H9 (cell line): ENCODE measurements around the gene GCK. TPM values are rescaled to one million over a fixed set of nuclear protein-coding genes. Genes with fewer than 3 reads are reported as not detected.

Source experiments
- DNase-seq: peaks from one replicate; pipeline ENCODE4 v3.0.0-alpha.2; 2017
- H2AFZ ChIP-seq: one replicate; pipeline ENCODE4 v1.6.1; 2013; ENCODE audit warnings: mild to moderate bottlenecking, low read length, control low read depth, moderate library complexity
- H2AK5ac ChIP-seq: 2 replicates; pipeline ENCODE4 v1.6.1; 2013; ENCODE audit warnings: low read length, control low read depth, mixed read lengths; ENCODE audit not compliant: insufficient read length
- H2BK120ac ChIP-seq: one replicate; pipeline ENCODE4 v1.6.1; 2013; ENCODE audit warnings: low read depth, mild to moderate bottlenecking, low read length, control low read depth, inconsistent platforms; ENCODE audit not compliant: poor library complexity, severe bottlenecking
- H2BK12ac ChIP-seq: 2 replicates; pipeline ENCODE4 v1.6.1; 2013; ENCODE audit warnings: low read length, control low read depth, mixed read lengths, low read depth; ENCODE audit not compliant: insufficient read length
- H2BK15ac ChIP-seq: 2 replicates; pipeline ENCODE4 v1.6.1; 2013; ENCODE audit warnings: low read depth, low read length, control low read depth
- H2BK20ac ChIP-seq: one replicate; pipeline ENCODE4 v1.6.1; 2013; ENCODE audit warnings: low read depth, mild to moderate bottlenecking, low read length, control low read depth, inconsistent platforms; ENCODE audit not compliant: poor library complexity, severe bottlenecking
- H2BK5ac ChIP-seq: 2 replicates; pipeline ENCODE4 v1.6.1; 2013; ENCODE audit warnings: low read length, control low read depth, mixed read lengths; ENCODE audit not compliant: insufficient read length
- H3K14ac ChIP-seq: 2 replicates; pipeline ENCODE4 v1.6.1; 2013; ENCODE audit warnings: low read length, control low read depth; ENCODE audit not compliant: insufficient read depth
- H3K18ac ChIP-seq: 2 replicates; pipeline ENCODE4 v1.6.1; 2013; ENCODE audit warnings: low read depth, mild to moderate bottlenecking, mixed read lengths, low read length, control low read depth; ENCODE audit not compliant: insufficient read length
- H3K23ac ChIP-seq: 2 replicates; pipeline ENCODE4 v1.6.1; 2013; ENCODE audit warnings: low read length, control low read depth, mixed read lengths, low read depth; ENCODE audit not compliant: insufficient read length
- H3K23me2 ChIP-seq: 2 replicates; pipeline ENCODE4 v1.6.1; 2013; ENCODE audit warnings: low read depth, mild to moderate bottlenecking, mixed read lengths, low read length, control low read depth; ENCODE audit not compliant: insufficient read length, poor library complexity, severe bottlenecking
- H3K27ac ChIP-seq: 2 replicates; pipeline ENCODE4 v1.5.1; 2013; ENCODE audit warnings: low read length, control low read depth, mixed read lengths, low read depth; ENCODE audit not compliant: insufficient read length
- H3K27me3 ChIP-seq: 2 replicates; pipeline ENCODE4 v1.6.1; 2013; ENCODE audit warnings: low read length, control low read depth, inconsistent platforms; ENCODE audit not compliant: insufficient read depth
- H3K4ac ChIP-seq: 2 replicates; pipeline ENCODE4 v1.6.1; 2013; ENCODE audit warnings: low read depth, mild to moderate bottlenecking, control low read depth, inconsistent platforms, low read length, moderate library complexity
- H3K4me1 ChIP-seq: 2 replicates; pipeline ENCODE4 v1.6.1; 2013; ENCODE audit warnings: low read length, control low read depth, inconsistent platforms; ENCODE audit not compliant: insufficient read depth
- H3K4me2 ChIP-seq: 2 replicates; pipeline ENCODE4 v1.6.1; 2013; ENCODE audit warnings: low read length, control low read depth, mixed read lengths; ENCODE audit not compliant: insufficient read length, insufficient read depth
- H3K56ac ChIP-seq: 2 replicates; pipeline ENCODE4 v1.6.1; 2013; ENCODE audit warnings: low read depth, mild to moderate bottlenecking, mixed read lengths, low read length, control low read depth; ENCODE audit not compliant: insufficient read length
- H3K79me1 ChIP-seq: 2 replicates; pipeline ENCODE4 v1.6.1; 2013; ENCODE audit warnings: low read depth, mild to moderate bottlenecking, moderate library complexity, low read length, control low read depth, inconsistent platforms; ENCODE audit not compliant: insufficient read depth, poor library complexity, severe bottlenecking
- H3K79me2 ChIP-seq: 2 replicates; pipeline ENCODE4 v1.6.1; 2013; ENCODE audit warnings: low read length, control low read depth, inconsistent platforms; ENCODE audit not compliant: insufficient read depth
- H3K9ac ChIP-seq: 2 replicates; pipeline ENCODE4 v1.6.1; 2013; ENCODE audit warnings: low read length, control low read depth, mixed read lengths; ENCODE audit not compliant: insufficient read length; ENCODE audit errors: extremely low read depth
- H3K9me3 ChIP-seq: one replicate; pipeline ENCODE4 v1.6.1; 2013; ENCODE audit warnings: low read depth, low read length, inconsistent platforms; ENCODE audit not compliant: control insufficient read depth
- H3T11ph ChIP-seq: one replicate; pipeline ENCODE4 v1.6.1; 2013; ENCODE audit warnings: mild to moderate bottlenecking, low read length, control low read depth, inconsistent platforms
- H4K20me1 ChIP-seq: one replicate; pipeline ENCODE4 v1.6.1; 2013; ENCODE audit not compliant: control insufficient read depth, insufficient read length, insufficient read depth
- H4K5ac ChIP-seq: 2 replicates; pipeline ENCODE4 v1.6.1; 2013; ENCODE audit warnings: low read depth, mild to moderate bottlenecking, mixed read lengths, low read length, control low read depth; ENCODE audit not compliant: insufficient read length
- H4K8ac ChIP-seq: replicated peaks from 2 replicates; pipeline ENCODE4 v1.6.1; 2013; ENCODE audit warnings: low read length, control low read depth, mixed read lengths, low read depth; ENCODE audit not compliant: insufficient read length
- H4K91ac ChIP-seq: 2 replicates; pipeline ENCODE4 v1.6.1; 2013; ENCODE audit warnings: low read depth, mild to moderate bottlenecking, moderate library complexity, mixed read lengths, low read length, control low read depth; ENCODE audit not compliant: insufficient read length
- H3K27ac Mint-ChIP-seq, 3 experiments: 2 replicates in 2 of 3; 3 replicates in 1 of 3; pipeline ENCODE4 v1.8.0; 2020 to 2021; ENCODE audit warnings: mixed read lengths in 3 of 3, mild to moderate bottlenecking in 1 of 3, moderate library complexity in 1 of 3
- H3K27me3 Mint-ChIP-seq: 2 replicates; pipeline ENCODE4 v1.8.0; 2021; ENCODE audit warnings: low read depth, mild to moderate bottlenecking, moderate library complexity, mixed read lengths
- H3K36me3 Mint-ChIP-seq, 3 experiments: 2 replicates in 2 of 3; 3 replicates in 1 of 3; pipeline ENCODE4 v1.8.0; 2020 to 2021; ENCODE audit warnings: low read depth in 3 of 3, mixed read lengths in 3 of 3; ENCODE audit not compliant: insufficient read depth in 1 of 3
- H3K4me1 Mint-ChIP-seq, 2 experiments: 2 replicates each; pipeline ENCODE4 v1.8.0; 2020; ENCODE audit warnings: mixed read lengths in 2 of 2
- H3K4me3 Mint-ChIP-seq, 2 experiments: 2 replicates in 1 of 2; 3 replicates in 1 of 2; pipeline ENCODE4 v1.8.0; 2020 to 2021; ENCODE audit warnings: mild to moderate bottlenecking in 2 of 2, mixed read lengths in 2 of 2, moderate library complexity in 1 of 2
- H3K9me3 Mint-ChIP-seq, 2 experiments: 2 replicates in 1 of 2; 3 replicates in 1 of 2; pipeline ENCODE4 v1.8.0; 2020; ENCODE audit warnings: mild to moderate bottlenecking in 2 of 2, mixed read lengths in 2 of 2, moderate library complexity in 1 of 2
- CTCF ChIP-seq: fragments of 200-600 bp; sonication (generic); conservative IDR thresholded peaks from 3 replicates; pipeline ENCODE4 v1.8.0; 2021; ENCODE audit warnings: antibody characterized with exemption, mild to moderate bottlenecking
- WGBS: extraction: QIAGEN DNeasy Blood & Tissue Kit; methylation state at CpG from one replicate; pipeline ENCODE4 v1.1.7; 2013; ENCODE audit warnings: missing lambda C conversion rate, low lambda C conversion rate, mixed read lengths; ENCODE audit not compliant: insufficient read length; ENCODE audit errors: extremely low coverage; 5-methylcytosine and 5-hydroxymethylcytosine counted together
- total RNA-seq: library from RNA; stranded (reverse); gene quantifications from 2 replicates; pipeline ENCODE4 v1.2.1, GENCODE V29; 2021

Gene GCK
- total RNA-seq, 1 experiment from 2014 or later: 0.98 TPM

GRCh38 chr7:44196450-44196872 lies 7.2 kb upstream of the GCK start:
- no peak overlapping the region for H3K23ac ChIP-seq
- H3K18ac ChIP-seq: no peak overlapping the region
- no peak overlapping the region for H3T11ph ChIP-seq
- no peak overlapping the region for H4K5ac ChIP-seq
- H2AFZ ChIP-seq: no peak overlapping the region
- no peaks in the 10 kb centered on the region; the same call in 1 of the 2 replicates for H3K79me2 ChIP-seq
- H4K91ac ChIP-seq: no peak overlapping the region
- Mint-ChIP-seq H3K9me3 (peaks cover 0 to 2% of the 10 kb centered on the region in 2 experiments; a peak in 1 of 5 replicates), H3K27me3 (peaks cover 26% of the 10 kb centered on the region), H3K4me1 (peaks cover 1 to 2% of the 10 kb centered on the region in 2 experiments; a peak in 3 of 4 replicates), H3K36me3 (no peaks in the 10 kb centered on the region), H3K4me3 (no peak overlapping the region), H3K27ac (no peak overlapping the region)
- H4K8ac ChIP-seq: no peak overlapping the region
- no peak overlapping the region for H2BK5ac ChIP-seq
- no peak overlapping the region for H3K4ac ChIP-seq
- H2BK15ac ChIP-seq: no peak overlapping the region
- no peak overlapping the region for H3K9ac ChIP-seq
- H3K27ac ChIP-seq: no peak overlapping the region
- H3K9me3 ChIP-seq: no peaks in the 10 kb centered on the region
- H2BK20ac ChIP-seq: no peak overlapping the region
- peak; percentile 75 for TF ChIP-seq CTCF
- H3K4me2 ChIP-seq: no peak overlapping the region
- H3K14ac ChIP-seq: no peak overlapping the region
- H2BK120ac ChIP-seq: no peak overlapping the region
- no peaks in the 10 kb centered on the region for H3K23me2 ChIP-seq
- DNase-seq: peak; percentile 63
- H4K20me1 ChIP-seq: no peaks in the 10 kb centered on the region
- no CpG with 5 or more reads among the region's 3 CpGs for WGBS
- H3K27me3 ChIP-seq: no peaks in the 10 kb centered on the region
- H3K79me1 ChIP-seq: no peaks in the 10 kb centered on the region
- H3K56ac ChIP-seq: no peak overlapping the region
- no peak overlapping the region for H2BK12ac ChIP-seq
- no peaks in the 10 kb centered on the region for H3K4me1 ChIP-seq
- no peak overlapping the region for H2AK5ac ChIP-seq
